HG03342 (cell line): ENCODE results near the gene PLD1.
"Not testable (repeated sequence)": the region's sequence is repeated elsewhere in the genome, so short reads cannot be mapped to it uniquely, and the experiment has no call there.

Experiments used
- ATAC-seq: cut with Tn5 transposase; IDR thresholded peaks from one replicate; pipeline ENCODE4 v1.9.1; 2021; ENCODE audit warnings: mild to moderate bottlenecking, moderate library complexity; ENCODE audit not compliant: unreplicated experiment

The PLD1 gene

GRCh38 chr3:171703144-171703543 is 107.1 kb downstream of the PLD1 start:
- no peak for ATAC-seq

- ATAC-seq: no peak
Measured at GRCh38 chr3:171700653-171701052, 109.6 kb downstream of the PLD1 start.

- ATAC-seq: no peak
Measured at GRCh38 chr3:171700157-171700556, 110.1 kb downstream of the PLD1 start.

DNA sequence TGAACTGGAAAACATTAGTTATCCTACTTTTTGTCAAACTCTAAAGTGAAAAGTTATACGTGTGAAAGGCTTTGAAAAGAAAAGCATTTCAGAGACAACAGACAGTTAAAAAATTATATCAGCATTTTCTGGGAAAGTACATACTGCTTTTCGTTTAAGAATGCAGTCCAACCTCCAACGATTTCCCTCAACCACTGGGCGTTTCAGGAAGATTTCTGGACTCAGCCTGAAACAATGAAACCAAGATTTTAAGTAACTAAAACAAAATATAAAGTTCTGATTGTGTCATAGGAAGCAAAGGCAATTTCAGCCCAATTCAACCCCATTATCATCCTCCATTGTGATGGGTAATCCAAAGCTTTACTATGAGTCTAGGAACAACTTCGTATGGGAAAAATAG is 110.7 kb downstream of the PLD1 start:
- no peak for ATAC-seq

GRCh38 chr3:171696805-171697204 is 113.5 kb downstream of the PLD1 start:
- ATAC-seq: no peak

- no peak for ATAC-seq
Measured at GRCh38 chr3:171695426-171695825, 114.9 kb downstream of the PLD1 start.

DNA sequence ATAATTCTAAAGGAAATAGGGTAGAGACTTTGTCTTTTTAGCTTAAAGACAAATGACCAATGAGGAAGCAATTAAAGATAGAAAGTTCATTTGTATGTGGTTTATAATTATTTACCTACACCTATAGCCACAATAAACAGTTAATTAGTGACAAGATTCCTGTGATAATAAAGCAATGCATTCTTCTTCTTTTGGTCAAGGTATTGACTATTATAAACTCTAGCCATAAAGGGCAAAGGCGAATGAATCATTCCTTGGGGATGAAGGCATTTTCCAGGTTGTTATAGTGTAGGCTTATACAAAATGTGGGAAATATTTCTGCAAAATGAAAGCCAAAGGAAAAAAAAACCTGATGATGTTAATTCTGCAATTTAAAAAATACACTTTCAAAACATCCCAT is 115.4 kb downstream of the PLD1 start:
- ATAC-seq: no peak

- ATAC-seq: not testable (repeated sequence)
Measured at GRCh38 chr3:171692551-171692950, 117.7 kb downstream of the PLD1 start.

GRCh38 chr3:171691485-171691884 is 118.8 kb downstream of the PLD1 start:
- no peak for ATAC-seq

GRCh38 chr3:171690281-171690680 is 120.0 kb downstream of the PLD1 start:
- no peak for ATAC-seq

- ATAC-seq: no peak
Measured at GRCh38 chr3:171688593-171688992, 121.7 kb downstream of the PLD1 start.

GRCh38 chr3:171688002-171688401 is 122.3 kb downstream of the PLD1 start:
- no peak for ATAC-seq

DNA sequence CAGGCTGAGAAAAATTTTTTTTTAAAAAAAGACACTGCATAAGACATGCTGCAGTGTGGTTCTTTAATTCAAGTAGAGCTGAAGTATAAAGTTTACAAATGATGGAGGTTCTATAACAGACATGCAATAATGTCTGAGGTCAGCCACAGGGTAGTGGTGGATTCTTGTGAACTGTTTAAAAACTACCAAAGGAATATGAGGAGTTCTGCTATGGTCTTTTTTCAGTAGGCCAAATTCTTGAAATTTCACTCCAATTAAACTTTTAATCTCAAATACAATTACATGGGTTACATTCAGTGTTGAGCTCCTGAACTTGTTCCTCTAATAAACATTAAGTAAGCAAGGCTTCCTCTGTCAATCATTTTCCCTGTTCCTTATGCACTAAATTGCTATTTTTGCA is 122.7 kb downstream of the PLD1 start:
- no peak for ATAC-seq

- ATAC-seq: no peak
Measured at GRCh38 chr3:171687064-171687463, 123.2 kb downstream of the PLD1 start.

- no peak for ATAC-seq
Measured at GRCh38 chr3:171685116-171685895, 125.0 kb downstream of the PLD1 start.

DNA sequence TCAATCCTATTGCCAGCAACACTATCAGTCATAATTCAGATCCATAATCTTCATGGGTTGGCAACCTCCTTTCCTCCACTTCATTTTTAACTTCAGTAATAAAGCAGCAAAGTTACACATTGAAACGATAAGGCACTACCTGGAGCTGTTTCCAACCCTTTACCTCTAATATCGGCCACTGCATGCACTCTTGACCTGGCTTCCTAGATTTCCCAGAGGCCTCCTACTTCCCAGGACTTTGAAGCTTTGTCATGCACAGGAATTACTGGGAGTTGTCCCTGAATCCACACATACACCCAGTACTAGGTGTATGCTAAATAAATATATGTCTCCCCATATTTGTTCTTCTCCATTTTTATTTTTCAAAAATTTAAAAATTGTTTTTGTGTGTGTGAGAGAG is 126.1 kb downstream of the PLD1 start:
- no peak for ATAC-seq

- ATAC-seq: no peak
Measured at GRCh38 chr3:171682743-171683142, 127.5 kb downstream of the PLD1 start.

- ATAC-seq: no peak
Measured at GRCh38 chr3:171680726-171681411, 129.4 kb downstream of the PLD1 start.

DNA sequence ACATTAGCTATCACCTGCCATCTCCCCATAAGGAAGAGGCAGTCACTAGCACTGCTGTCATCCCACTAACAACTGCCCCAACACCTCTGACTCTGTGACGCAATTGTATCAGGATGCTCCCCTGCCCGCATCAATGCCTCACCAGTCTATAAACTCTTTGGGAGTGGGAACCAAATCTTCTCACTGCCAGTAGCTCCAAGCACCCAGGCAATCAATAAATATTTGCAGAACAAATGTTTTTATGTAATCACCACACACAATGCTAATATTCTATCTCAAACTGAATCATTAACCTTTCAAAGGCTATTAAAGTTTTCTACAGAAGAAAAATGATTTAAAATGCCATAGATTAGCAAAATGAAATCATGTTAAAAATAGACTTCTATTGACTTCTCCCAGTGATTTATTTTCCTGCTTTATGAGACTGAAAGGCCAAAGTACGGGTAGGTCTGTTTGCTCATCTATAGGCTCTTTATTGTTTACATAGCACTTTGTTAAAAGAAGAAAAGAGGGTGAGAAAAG is 131.3 kb downstream of the PLD1 start:
- ATAC-seq: no peak

DNA sequence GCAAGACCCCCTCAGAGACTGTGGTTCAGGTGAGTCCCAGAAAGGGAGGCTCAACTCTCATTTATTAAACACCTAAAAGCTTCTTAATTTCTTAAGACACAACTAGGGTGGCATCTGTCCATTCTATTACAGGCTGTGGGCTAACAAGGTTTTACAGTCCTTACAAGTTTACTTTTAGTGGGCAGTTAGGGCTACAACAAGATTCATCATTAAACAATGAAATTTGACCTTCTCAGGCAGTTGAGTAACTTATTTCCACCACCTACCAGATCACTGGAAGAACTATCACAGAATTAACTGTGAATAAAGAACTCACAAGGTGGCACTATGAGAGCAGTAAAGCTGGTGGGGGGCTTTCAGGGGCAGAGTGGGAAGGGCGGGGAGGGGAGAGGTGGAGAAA is 132.6 kb downstream of the PLD1 start:
- ATAC-seq: no peak

- no peak for ATAC-seq
Measured at GRCh38 chr3:171676601-171677175, 133.6 kb downstream of the PLD1 start.

- no peak for ATAC-seq
Measured at GRCh38 chr3:171673951-171674350, 136.3 kb downstream of the PLD1 start.
